Breast epithelium (tissue), 4 donors: ENCODE results near the gene TMCO2. TPM values are rescaled to one million over a fixed set of nuclear protein-coding genes. Genes with fewer than 3 reads are reported as not detected.
A peak's percentile ranks its signal among the peaks of the same experiment; 100 is the strongest.

Experiments
- DNase-seq, 2 donors: peaks; one replicate each; pipeline ENCODE4 v3.0.0-alpha.2; 2019; ENCODE audit warnings: low spot score in 2 of 2
- H3K27ac ChIP-seq, 2 donors: fragments of 200-600 bp; sonication (generic) in 1 of 2; one replicate each; pipeline ENCODE4 v1.5.1; 2016 to 2019; ENCODE audit warnings: mild to moderate bottlenecking in 1 of 2
- H3K27me3 ChIP-seq, 2 donors: fragments of 200-600 bp; sonication (generic) in 1 of 2; one replicate each; pipeline versions ENCODE4 v1.5.1 to v1.6.0; 2017 to 2019; ENCODE audit warnings: control low read depth in 1 of 2, mild to moderate bottlenecking in 1 of 2
- H3K36me3 ChIP-seq: fragments of 200-600 bp; one replicate; pipeline ENCODE4 v1.5.1; 2019
- H3K4me1 ChIP-seq, 2 donors: fragments of 200-600 bp; sonication (generic); one replicate each; pipeline ENCODE4 v1.5.1; 2016 to 2019; ENCODE audit warnings: control low read depth in 1 of 2
- H3K4me3 ChIP-seq, 3 donors: fragments of 200-600 bp; sonication (generic); 1 replicate in 2 of 3; 2 replicates in 1 of 3; pipeline ENCODE4 v1.5.1; 2016 to 2019; ENCODE audit warnings: mild to moderate bottlenecking in 3 of 3, moderate library complexity in 2 of 3
- H3K9me3 ChIP-seq, 2 donors: fragments of 200-600 bp; sonication (generic) in 1 of 2; one replicate each; pipeline ENCODE4 v1.5.1; 2016 to 2019; ENCODE audit warnings: control low read depth in 1 of 2
- CTCF ChIP-seq, 3 donors: fragments of 450-650 bp; IDR thresholded peaks; one replicate each; pipeline ENCODE4 v1.5.1; 2016 to 2017; ENCODE audit warnings: antibody characterized with exemption in 3 of 3, mild to moderate bottlenecking in 3 of 3, moderate library complexity in 3 of 3
- POLR2A ChIP-seq: fragments of 450-650 bp; IDR thresholded peaks from one replicate; pipeline ENCODE4 v1.6.1; 2016; ENCODE audit warnings: antibody characterized with exemption, mild to moderate bottlenecking, moderate library complexity
- POLR2AphosphoS5 ChIP-seq, 3 donors: sonication (generic); formaldehyde crosslinking; IDR thresholded peaks; one replicate each; pipeline ENCODE4 v1.6.1; 2017; ENCODE audit warnings: antibody characterized with exemption in 3 of 3
- intact Hi-C: fragments of 100-400 bp; cut with DNase I; formaldehyde crosslinking; loops from one replicate; pipeline ENCODE4 v1.15.1; 2023; ENCODE audit warnings: low total_unique reads
- total RNA-seq, 3 donors: library from RNA; depleted of rRNA; stranded (reverse); fragments of >200 nt; gene quantifications; one replicate each; pipeline ENCODE4 v1.1.0, GENCODE V29; 2016

TMCO2 gene
- total RNA-seq, 3 donors from 2014 or later = not detected

DNA sequence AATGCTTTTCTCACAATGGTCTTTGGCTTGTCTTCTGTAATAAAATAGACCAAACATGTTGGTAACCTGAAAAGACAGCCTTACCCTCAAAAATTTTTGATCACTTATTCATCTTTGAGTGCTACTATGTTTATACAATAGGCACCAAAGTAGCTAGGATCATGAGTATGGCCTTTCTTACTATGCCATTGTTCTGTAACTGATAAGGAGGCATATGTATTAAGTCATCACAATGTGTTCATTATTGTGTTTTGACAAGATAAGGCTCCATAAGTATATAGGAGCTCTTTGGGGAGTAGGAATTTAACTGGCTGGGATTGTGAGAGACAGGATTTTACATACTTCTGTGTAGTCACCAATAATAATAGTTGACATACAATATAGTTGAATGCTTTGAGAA is 675 bp downstream of the TMCO2 start:
- TF ChIP-seq POLR2AphosphoS5 (IDR thresholded peaks at IDR 0.05) (no peak), CTCF (IDR thresholded peaks at IDR 0.05) (no peak), POLR2A (no peak)
- Histone ChIP-seq H3K4me1 (no peaks in the 10 kb centered on the region), H3K9me3 (no peaks in the 10 kb centered on the region), H3K27me3 (no peaks in the 10 kb centered on the region), H3K36me3 (no peaks in the 10 kb centered on the region), H3K4me3 (no peak overlapping the region), H3K27ac (no peak overlapping the region)
- DNase-seq = no peak
- intact Hi-C loops = no loop called here

GRCh38 chr1:40251456-40251855 is 3.7 kb downstream of the TMCO2 start:
- Histone ChIP-seq H3K4me1 (peaks cover 0 to 7% of the 10 kb centered on the region in 2 donors), H3K27ac (no peak overlapping the region), H3K4me3 (no peak overlapping the region), H3K36me3 (no peaks in the 10 kb centered on the region), H3K27me3 (no peaks in the 10 kb centered on the region), H3K9me3 (no peaks in the 10 kb centered on the region)
- intact Hi-C loops = no loop called here
- TF ChIP-seq POLR2A (no peak), POLR2AphosphoS5 (IDR thresholded peaks at IDR 0.05) (no peak), CTCF (IDR thresholded peaks at IDR 0.05) (no peak)
- DNase-seq = no peak

DNA sequence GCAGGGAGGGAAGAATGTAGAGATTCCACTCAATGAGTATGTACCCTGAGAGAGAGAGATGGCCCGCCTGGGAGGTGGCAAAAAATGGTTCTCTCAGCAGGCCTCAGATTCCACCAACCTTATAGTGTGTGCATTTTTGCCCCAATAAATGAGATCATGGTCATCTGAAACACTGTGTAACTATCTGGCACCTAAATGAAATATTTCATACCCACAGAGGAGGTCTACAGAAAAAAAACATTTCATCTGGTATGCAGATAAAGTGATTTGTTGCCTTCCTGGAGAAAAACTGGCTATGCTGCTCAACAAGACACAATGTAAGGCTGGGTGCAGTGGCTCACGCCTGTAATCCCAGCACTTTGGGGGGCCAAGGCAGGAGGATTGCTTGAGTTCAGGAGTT is 4.9 kb downstream of the TMCO2 start:
- Histone ChIP-seq H3K4me1 (peaks cover 0 to 7% of the 10 kb centered on the region in 2 donors), H3K4me3 (no peak overlapping the region), H3K27ac (no peak overlapping the region), H3K27me3 (no peaks in the 10 kb centered on the region), H3K36me3 (no peaks in the 10 kb centered on the region), H3K9me3 (no peaks in the 10 kb centered on the region)
- no peak for DNase-seq
- TF ChIP-seq CTCF (IDR thresholded peaks at IDR 0.05) (no peak), POLR2A (no peak), POLR2AphosphoS5 (IDR thresholded peaks at IDR 0.05) (no peak)
- intact Hi-C loops = no loop called here

DNA sequence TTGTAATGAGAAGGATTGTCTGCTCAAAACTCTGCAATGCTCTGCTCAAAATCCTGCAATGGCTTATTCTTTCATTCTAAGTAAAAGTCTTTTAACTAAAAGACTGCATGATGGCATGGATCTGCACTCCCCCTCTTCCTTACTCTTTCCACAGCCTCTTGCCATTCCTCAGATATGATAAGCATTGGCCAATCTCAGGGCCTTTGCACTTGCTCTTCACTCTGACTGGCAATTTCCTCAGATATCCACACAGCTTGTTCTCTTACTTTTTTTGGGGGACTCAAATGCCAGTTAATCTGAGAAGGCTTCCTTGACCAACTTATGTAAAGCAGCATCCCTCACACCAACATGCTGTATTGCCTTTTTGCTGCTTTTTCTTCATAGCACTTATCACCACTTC is 7.5 kb downstream of the TMCO2 start:
- H3K9me3 ChIP-seq = no peaks in the 10 kb centered on the region
- H3K4me1 ChIP-seq = peaks cover 0 to 7% of the 10 kb centered on the region in 2 donors
- H3K36me3 ChIP-seq = no peaks in the 10 kb centered on the region
- no peak for TF ChIP-seq POLR2A
- TF ChIP-seq CTCF (IDR thresholded peaks at IDR 0.05) = no peak
- TF ChIP-seq POLR2AphosphoS5 (IDR thresholded peaks at IDR 0.05) = no peak
- H3K27me3 ChIP-seq = no peaks in the 10 kb centered on the region
- DNase-seq = no peak
- intact Hi-C loops = no loop called here
- H3K4me3 ChIP-seq = no peak overlapping the region
- H3K27ac ChIP-seq = no peak overlapping the region

- H3K4me1 ChIP-seq = peaks cover 0 to 7% of the 10 kb centered on the region in 2 donors
- no peaks in the 10 kb centered on the region for H3K27me3 ChIP-seq
- TF ChIP-seq CTCF (IDR thresholded peaks at IDR 0.05) (no peak), POLR2A (no peak), POLR2AphosphoS5 (IDR thresholded peaks at IDR 0.05) (no peak)
- H3K36me3 ChIP-seq = no peaks in the 10 kb centered on the region
- intact Hi-C loops = no loop called here
- no peak for DNase-seq
- H3K9me3 ChIP-seq = no peaks in the 10 kb centered on the region
- peak overlapping the region; percentile 83 to 93 (median 89) for H3K4me3 ChIP-seq
- peak overlapping the region; percentile 96 to 97 for H3K27ac ChIP-seq
These were observed 8.8 kb downstream of the TMCO2 start for GRCh38 chr1:40256401-40257084.
